ENCODE data around the gene LCP2. TPM values are rescaled to one million over a fixed set of nuclear protein-coding genes. Genes with fewer than 3 reads are reported as not detected.

Gene LCP2
- total RNA-seq, 1 donor from 2014 or later = not detected

DNA sequence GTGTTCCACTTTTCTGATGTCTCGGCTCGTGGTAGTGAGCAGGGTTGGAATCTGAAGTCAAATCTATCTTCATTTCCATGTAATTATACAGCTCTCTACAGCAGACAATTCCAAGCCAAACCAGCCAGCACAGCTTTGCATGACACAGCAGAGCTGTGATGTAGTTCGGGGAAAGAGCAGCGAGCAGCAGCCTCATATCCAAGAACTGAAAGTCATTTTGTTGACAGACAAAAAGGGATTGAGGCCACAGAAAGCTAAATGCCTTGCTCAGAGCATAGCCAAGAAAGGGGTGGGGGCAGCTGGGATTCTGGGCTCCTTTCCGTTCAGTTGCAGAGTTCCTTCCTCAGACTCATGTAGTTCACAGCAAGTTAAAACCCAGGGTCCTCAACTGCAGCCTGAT, 32.1 kb downstream of the LCP2 start:
- Mint-ChIP-seq H3K27ac (no peak overlapping the region), H3K36me3 (no peaks in the 10 kb centered on the region)

GRCh38 chr5:170263906-170264305, 33.7 kb downstream of the LCP2 start:
- no peak for TF ChIP-seq CTCF (conservative IDR thresholded peaks at IDR 0.05)
- Mint-ChIP-seq H3K9me3 (no peaks in the 10 kb centered on the region), H3K27me3 (peaks cover 45% of the 10 kb centered on the region), H3K4me3 (no peak overlapping the region), H3K27ac (no peak overlapping the region), H3K36me3 (no peaks in the 10 kb centered on the region), H3K4me1 (ENCODE audit: unreplicated experiment) (peaks cover 35% of the 10 kb centered on the region)
- no peak for DNase-seq (ENCODE audit: extremely low spot score, unreplicated experiment)

More for the DNA sequence above, 32.1 kb downstream of the LCP2 start:
- no peak for DNase-seq (ENCODE audit: extremely low spot score, unreplicated experiment)
- peaks cover 41% of the 10 kb centered on the region for H3K4me1 Mint-ChIP-seq (ENCODE audit: unreplicated experiment)
- peaks cover 48% of the 10 kb centered on the region for H3K27me3 Mint-ChIP-seq
- no peak overlapping the region for H3K4me3 Mint-ChIP-seq
- no peaks in the 10 kb centered on the region for H3K9me3 Mint-ChIP-seq
- no peak for TF ChIP-seq CTCF (conservative IDR thresholded peaks at IDR 0.05)

- no peaks in the 10 kb centered on the region for H3K36me3 Mint-ChIP-seq
- H3K4me1 Mint-ChIP-seq (ENCODE audit: unreplicated experiment) = peaks cover 31% of the 10 kb centered on the region
- no peak overlapping the region for H3K4me3 Mint-ChIP-seq
- no peak overlapping the region for H3K27ac Mint-ChIP-seq
- no peak for DNase-seq (ENCODE audit: extremely low spot score, unreplicated experiment)
- H3K9me3 Mint-ChIP-seq = no peaks in the 10 kb centered on the region
- peaks cover 39% of the 10 kb centered on the region for H3K27me3 Mint-ChIP-seq
- TF ChIP-seq CTCF (conservative IDR thresholded peaks at IDR 0.05) = no peak
Measured at GRCh38 chr5:170262061-170263045, 35.2 kb downstream of the LCP2 start.

- Mint-ChIP-seq H3K4me3 (no peak overlapping the region), H3K4me1 (ENCODE audit: unreplicated experiment) (peaks cover 28% of the 10 kb centered on the region), H3K36me3 (no peaks in the 10 kb centered on the region), H3K27ac (no peak overlapping the region), H3K27me3 (peaks cover 31% of the 10 kb centered on the region), H3K9me3 (no peaks in the 10 kb centered on the region)
- TF ChIP-seq CTCF (conservative IDR thresholded peaks at IDR 0.05) = no peak
- DNase-seq (ENCODE audit: extremely low spot score, unreplicated experiment) = no peak
Measured at GRCh38 chr5:170261528-170262043, 36.0 kb downstream of the LCP2 start.

DNA sequence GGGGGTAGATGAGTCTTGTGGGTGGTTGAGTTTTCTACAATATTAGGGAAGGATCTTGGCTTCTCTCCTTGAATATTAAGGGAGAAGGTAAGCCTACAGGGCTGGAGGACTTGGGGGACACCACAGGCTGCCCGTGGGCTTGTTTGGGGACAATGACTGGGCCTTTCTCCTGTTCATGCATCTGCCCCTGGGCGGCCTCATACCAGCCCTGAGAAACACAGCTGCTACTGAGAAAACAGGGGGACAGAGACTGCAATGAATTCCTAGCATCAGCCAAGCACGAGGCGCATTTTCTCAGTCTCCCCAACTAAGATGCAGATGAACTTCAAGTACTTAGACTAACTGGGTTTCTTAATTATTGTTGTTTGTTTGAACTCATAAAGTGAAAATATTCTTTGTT, 40.2 kb downstream of the LCP2 start:
- peaks cover 23% of the 10 kb centered on the region for H3K4me1 Mint-ChIP-seq (ENCODE audit: unreplicated experiment)
- TF ChIP-seq CTCF (conservative IDR thresholded peaks at IDR 0.05) = no peak

More for the DNA sequence above, 40.2 kb downstream of the LCP2 start:
- H3K4me3 Mint-ChIP-seq = no peak overlapping the region
- H3K9me3 Mint-ChIP-seq = no peaks in the 10 kb centered on the region
- no peak overlapping the region for H3K27ac Mint-ChIP-seq
- peaks cover 28% of the 10 kb centered on the region for H3K27me3 Mint-ChIP-seq
- no peaks in the 10 kb centered on the region for H3K36me3 Mint-ChIP-seq
- DNase-seq (ENCODE audit: extremely low spot score, unreplicated experiment) = no peak

Data from type B pancreatic cell (in vitro differentiated cells).